ENCODE results near the gene UGT1A9. TPM values are rescaled to one million over a fixed set of nuclear protein-coding genes. Genes with fewer than 3 reads are reported as not detected.
"Not testable (repeated sequence)": the region's sequence is repeated elsewhere in the genome, so short reads cannot be mapped to it uniquely, and the experiment has no call there.

Gene UGT1A9
- polyA plus RNA-seq (2013): not detected

DNA sequence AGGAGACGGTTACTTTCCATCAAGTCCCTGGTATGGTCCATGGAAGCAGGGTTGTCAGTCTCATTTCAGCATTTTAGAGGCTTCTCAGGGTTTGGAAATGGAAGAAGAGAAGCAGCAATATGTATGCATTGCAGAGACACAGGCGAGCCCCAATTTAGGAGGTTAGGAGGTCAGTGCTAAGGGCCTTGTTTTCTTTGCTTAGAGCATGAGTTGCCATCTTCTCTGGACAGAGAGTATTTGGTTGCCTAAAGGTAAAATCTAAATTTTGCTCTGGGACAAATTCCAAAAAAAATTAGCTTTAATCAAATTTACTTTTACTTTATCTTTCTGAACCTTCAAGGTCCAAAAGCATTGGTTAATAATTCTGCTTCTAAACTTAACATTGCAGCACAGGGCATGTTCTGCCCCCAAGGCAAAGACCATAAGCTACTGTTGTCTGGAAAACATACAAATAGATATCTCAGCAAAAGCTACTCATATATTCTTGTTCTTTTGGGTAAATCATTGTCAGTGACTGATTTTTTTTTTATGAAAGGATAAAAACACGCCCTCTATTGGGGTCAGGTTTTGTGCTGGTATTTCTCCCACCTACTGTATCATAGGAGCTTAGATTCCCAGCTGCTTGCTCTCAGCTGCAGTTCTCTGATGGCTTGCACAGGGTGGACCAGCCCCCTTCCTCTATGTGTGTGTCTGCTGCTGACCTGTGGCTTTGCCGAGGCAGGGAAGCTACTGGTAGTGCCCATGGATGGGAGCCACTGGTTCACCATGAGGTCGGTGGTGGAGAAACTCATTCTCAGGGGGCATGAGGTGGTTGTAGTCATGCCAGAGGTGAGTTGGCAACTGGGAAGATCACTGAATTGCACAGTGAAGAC, at the start of gene UGT1A9:
Gene UGT1A9 (plus strand): TSS at position 609 of the 872 bp plus-strand sequence. CDS start 37 bp downstream, at position 646.
- H3K9me3 ChIP-seq (ENCODE audit: control extremely low read depth in 1 of 5, control insufficient read depth in 4 of 5, insufficient read depth in 2 of 5, low read depth in 1 of 5, low read length in 4 of 5): peaks cover 0 to 8% (median 0%) of the 10 kb centered on the region in 5 experiments
- no peaks in the 10 kb centered on the region for H3K36me3 ChIP-seq (ENCODE audit: control insufficient read depth in 4 of 4, insufficient read depth in 4 of 4, low read length in 3 of 4)
- ChIA-PET CTCF (interaction anchor here (0.6 kb wide), 2 partner anchors 40 to 1454 kb away, joined by 3 to 4 read pairs; no protein-coding TSS in a partner anchor), POLR2A (no interaction called here)
- no peak within 1 kb of the TSS for H3K27ac ChIP-seq (ENCODE audit: insufficient read depth in 1 of 2, low read depth in 1 of 2, low read length in 2 of 2, poor library complexity in 1 of 2, severe bottlenecking in 2 of 2)
- no peak for DNase-seq
- WGBS (ENCODE audit: insufficient coverage): 93% methylated on average over 4 of the region's 5 CpGs
- no peaks in the 10 kb centered on the region for H3K27me3 ChIP-seq (replicated peaks in 2 of 5; ENCODE audit: control insufficient read depth in 4 of 5, insufficient read depth in 5 of 5, low read length in 4 of 5)
- H3K4me3 ChIP-seq (ENCODE audit: control insufficient read depth in 1 of 7, extremely low read depth in 1 of 7, insufficient read depth in 4 of 7, low read depth in 2 of 7, low read length in 6 of 7): no peak within 1 kb of the TSS
- H3K4me1 ChIP-seq (ENCODE audit: control extremely low read depth in 1 of 4, control insufficient read depth in 4 of 4, insufficient read depth in 4 of 4, low read length in 3 of 4): peaks cover 0 to 9% (median 0%) of the 10 kb centered on the region in 4 experiments

DNA sequence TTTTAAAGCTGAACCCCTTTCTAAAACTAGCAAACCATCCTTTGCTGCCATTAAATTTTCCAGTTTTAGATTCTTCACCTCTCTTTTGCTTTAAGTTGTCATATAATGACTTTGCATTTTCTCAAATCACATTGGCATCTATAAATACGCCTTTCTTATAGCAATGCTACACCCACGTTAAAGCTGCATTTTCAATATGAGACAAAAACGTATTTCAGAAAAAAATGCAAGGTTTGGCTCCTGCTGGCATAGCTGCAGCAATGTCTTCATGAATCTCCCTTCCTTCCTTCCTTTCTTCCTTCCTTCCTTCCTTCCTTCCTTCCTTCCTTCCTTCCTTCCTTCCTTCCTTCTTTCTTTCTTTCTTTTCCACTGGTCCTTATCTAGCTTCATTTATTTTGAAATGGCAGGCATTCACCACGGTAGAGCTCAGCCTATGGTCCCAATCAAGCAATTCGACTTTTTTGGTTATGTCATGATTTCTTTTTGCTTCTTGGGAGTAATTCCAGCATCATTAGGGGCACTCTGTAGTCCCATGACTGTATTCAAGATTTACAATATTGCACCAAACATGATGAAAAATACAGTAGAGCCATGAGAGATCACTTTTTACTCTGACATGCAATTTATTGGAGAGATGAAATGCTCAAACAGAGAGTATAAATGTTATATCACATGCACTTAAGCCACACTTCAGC, 44.2 kb upstream of the UGT1A9 start:
- no peak overlapping the region for H3K4me3 ChIP-seq (ENCODE audit: control insufficient read depth in 1 of 7, extremely low read depth in 1 of 7, insufficient read depth in 4 of 7, low read depth in 2 of 7, low read length in 6 of 7)
- H3K27me3 ChIP-seq (replicated peaks in 2 of 5; ENCODE audit: control insufficient read depth in 4 of 5, insufficient read depth in 5 of 5, low read length in 4 of 5): no peaks in the 10 kb centered on the region
- no peak overlapping the region for H3K27ac ChIP-seq (ENCODE audit: insufficient read depth in 1 of 2, low read depth in 1 of 2, low read length in 2 of 2, poor library complexity in 1 of 2, severe bottlenecking in 2 of 2)
- H3K4me1 ChIP-seq (ENCODE audit: control extremely low read depth in 1 of 4, control insufficient read depth in 4 of 4, insufficient read depth in 4 of 4, low read length in 3 of 4): no peaks in the 10 kb centered on the region
- H3K36me3 ChIP-seq (ENCODE audit: control insufficient read depth in 4 of 4, insufficient read depth in 4 of 4, low read length in 3 of 4): no peaks in the 10 kb centered on the region
- POLR2A ChIA-PET: no interaction called here
- H3K9me3 ChIP-seq (ENCODE audit: control extremely low read depth in 1 of 5, control insufficient read depth in 4 of 5, insufficient read depth in 2 of 5, low read depth in 1 of 5, low read length in 4 of 5): peaks cover 0 to 24% (median 4%) of the 10 kb centered on the region in 5 experiments
- CTCF ChIA-PET: no interaction called here
- 77% methylated on average over 4 of the region's 5 CpGs for WGBS (ENCODE audit: insufficient coverage)
- DNase-seq: no peak

DNA sequence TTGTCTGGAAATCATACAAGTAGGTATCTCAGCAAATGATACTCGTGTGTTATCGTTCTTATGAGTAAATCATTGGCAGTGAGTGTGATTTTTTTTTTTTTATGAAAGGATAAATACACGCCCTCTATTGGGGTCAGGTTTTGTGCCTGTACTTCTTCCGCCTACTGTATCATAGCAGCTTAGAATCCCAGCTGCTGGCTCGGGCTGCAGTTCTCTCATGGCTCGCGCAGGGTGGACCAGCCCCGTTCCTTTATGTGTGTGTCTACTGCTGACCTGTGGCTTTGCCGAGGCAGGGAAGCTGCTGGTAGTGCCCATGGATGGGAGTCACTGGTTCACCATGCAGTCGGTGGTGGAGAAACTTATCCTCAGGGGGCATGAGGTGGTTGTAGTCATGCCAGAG, 35.4 kb upstream of the UGT1A9 start, which contains the start of gene UGT1A10:
Gene UGT1A10 (plus strand): TSS at position 143 of the 400 bp plus-strand sequence. CDS start 75 bp downstream, at position 218.
- CTCF ChIA-PET; H3K27me3 ChIP-seq (replicated peaks in 2 of 5; ENCODE audit: control insufficient read depth in 4 of 5, insufficient read depth in 5 of 5, low read length in 4 of 5); DNase-seq; H3K9me3 ChIP-seq (ENCODE audit: control extremely low read depth in 1 of 5, control insufficient read depth in 4 of 5, insufficient read depth in 2 of 5, low read depth in 1 of 5, low read length in 4 of 5); H3K36me3 ChIP-seq (ENCODE audit: control insufficient read depth in 4 of 4, insufficient read depth in 4 of 4, low read length in 3 of 4); H3K27ac ChIP-seq (ENCODE audit: insufficient read depth in 1 of 2, low read depth in 1 of 2, low read length in 2 of 2, poor library complexity in 1 of 2, severe bottlenecking in 2 of 2); H3K4me1 ChIP-seq (ENCODE audit: control extremely low read depth in 1 of 4, control insufficient read depth in 4 of 4, insufficient read depth in 4 of 4, low read length in 3 of 4); H3K4me3 ChIP-seq (ENCODE audit: control insufficient read depth in 1 of 7, extremely low read depth in 1 of 7, insufficient read depth in 4 of 7, low read depth in 2 of 7, low read length in 6 of 7); POLR2A ChIA-PET: not testable (repeated sequence)
- 96% methylated on average over 9 of the region's 10 CpGs for WGBS (ENCODE audit: insufficient coverage)

DNA sequence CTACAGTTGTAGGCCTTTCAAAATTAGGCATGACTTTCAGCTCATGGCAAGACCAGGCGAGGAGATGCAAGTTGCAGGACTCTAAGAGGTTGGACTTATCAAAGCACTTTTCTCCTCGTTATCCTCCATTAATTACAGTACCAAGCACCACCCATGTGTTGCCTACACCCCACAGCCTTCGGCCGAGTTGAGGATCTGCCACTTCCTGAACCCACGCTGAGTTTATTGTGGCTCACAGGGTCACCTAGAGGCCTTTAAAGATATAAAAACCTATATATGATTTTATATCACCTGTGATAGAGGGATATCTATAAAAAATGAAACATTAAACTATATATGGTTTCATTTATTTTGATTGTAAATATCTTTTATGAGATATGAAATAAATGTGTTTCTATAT, 32.9 kb upstream of the UGT1A9 start:
- Histone ChIP-seq H3K36me3 (ENCODE audit: control insufficient read depth in 4 of 4, insufficient read depth in 4 of 4, low read length in 3 of 4) (no peaks in the 10 kb centered on the region), H3K4me1 (ENCODE audit: control extremely low read depth in 1 of 4, control insufficient read depth in 4 of 4, insufficient read depth in 4 of 4, low read length in 3 of 4) (no peaks in the 10 kb centered on the region), H3K27ac (ENCODE audit: insufficient read depth in 1 of 2, low read depth in 1 of 2, low read length in 2 of 2, poor library complexity in 1 of 2, severe bottlenecking in 2 of 2) (no peak overlapping the region), H3K4me3 (ENCODE audit: control insufficient read depth in 1 of 7, extremely low read depth in 1 of 7, insufficient read depth in 4 of 7, low read depth in 2 of 7, low read length in 6 of 7) (no peak overlapping the region), H3K9me3 (ENCODE audit: control extremely low read depth in 1 of 5, control insufficient read depth in 4 of 5, insufficient read depth in 2 of 5, low read depth in 1 of 5, low read length in 4 of 5) (peaks cover 0 to 9% (median 2%) of the 10 kb centered on the region in 5 experiments), H3K27me3 (replicated peaks in 2 of 5; ENCODE audit: control insufficient read depth in 4 of 5, insufficient read depth in 5 of 5, low read length in 4 of 5) (no peaks in the 10 kb centered on the region)
- WGBS (ENCODE audit: insufficient coverage): 100% methylated on average over 1 of the region's 5 CpGs
- POLR2A ChIA-PET: no interaction called here
- DNase-seq: no peak
- CTCF ChIA-PET: no interaction called here

DNA sequence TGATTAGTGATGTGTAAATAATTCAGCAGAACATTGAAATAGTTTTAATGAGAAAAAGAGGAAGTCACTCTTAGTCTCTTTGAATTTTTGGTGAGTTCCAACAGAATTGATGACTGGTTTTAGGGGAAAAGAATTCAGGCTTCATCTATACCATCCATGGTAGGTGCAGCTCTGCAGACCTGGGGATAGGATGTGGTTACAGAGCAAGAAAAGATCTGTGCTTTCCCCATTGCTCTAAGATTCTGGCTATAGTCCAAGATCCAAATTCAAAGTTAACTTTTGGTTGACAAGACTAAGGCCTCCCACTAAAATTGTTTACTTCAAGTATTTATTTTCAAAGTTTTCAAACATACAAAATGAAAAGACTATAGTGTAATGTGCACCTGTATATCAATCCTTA, 31.8 kb upstream of the UGT1A9 start:
- POLR2A ChIA-PET: no interaction called here
- no peaks in the 10 kb centered on the region for H3K27me3 ChIP-seq (replicated peaks in 2 of 5; ENCODE audit: control insufficient read depth in 4 of 5, insufficient read depth in 5 of 5, low read length in 4 of 5)
- no peaks in the 10 kb centered on the region for H3K4me1 ChIP-seq (ENCODE audit: control extremely low read depth in 1 of 4, control insufficient read depth in 4 of 4, insufficient read depth in 4 of 4, low read length in 3 of 4)
- no peak for DNase-seq
- H3K27ac ChIP-seq (ENCODE audit: insufficient read depth in 1 of 2, low read depth in 1 of 2, low read length in 2 of 2, poor library complexity in 1 of 2, severe bottlenecking in 2 of 2): no peak overlapping the region
- H3K9me3 ChIP-seq (ENCODE audit: control extremely low read depth in 1 of 5, control insufficient read depth in 4 of 5, insufficient read depth in 2 of 5, low read depth in 1 of 5, low read length in 4 of 5): peaks cover 0 to 10% (median 2%) of the 10 kb centered on the region in 5 experiments
- H3K4me3 ChIP-seq (ENCODE audit: control insufficient read depth in 1 of 7, extremely low read depth in 1 of 7, insufficient read depth in 4 of 7, low read depth in 2 of 7, low read length in 6 of 7): no peak overlapping the region
- CTCF ChIA-PET: no interaction called here
- H3K36me3 ChIP-seq (ENCODE audit: control insufficient read depth in 4 of 4, insufficient read depth in 4 of 4, low read length in 3 of 4): no peaks in the 10 kb centered on the region

DNA sequence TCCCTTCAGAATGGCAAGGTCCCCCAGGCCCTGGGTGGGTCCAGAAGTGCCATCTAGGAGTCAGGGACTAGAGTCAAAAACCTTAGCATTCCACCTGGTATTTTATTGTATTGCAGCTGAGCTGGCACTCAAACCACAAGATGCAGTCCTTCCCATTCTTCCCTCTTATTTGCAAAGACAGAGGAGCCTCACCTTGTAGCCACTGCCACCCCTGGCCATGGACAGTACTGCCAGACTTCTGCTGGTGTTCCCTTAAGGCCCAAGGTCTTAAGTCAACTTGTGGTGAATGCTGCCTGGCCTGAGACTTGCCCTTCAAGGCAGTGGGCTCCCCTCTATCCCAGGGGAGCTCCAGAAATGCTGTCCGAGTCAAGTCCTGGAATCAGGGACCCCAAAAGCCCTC, 28.6 kb upstream of the UGT1A9 start:
- 100% methylated on average over 1 of the region's 1 CpG for whole genome bisulfite sequencing (ENCODE audit: insufficient coverage)
- no peak overlapping the region for H3K4me3 ChIP-seq (ENCODE audit: control insufficient read depth in 1 of 7, extremely low read depth in 1 of 7, insufficient read depth in 4 of 7, low read depth in 2 of 7, low read length in 6 of 7)
- peaks cover 0 to 20% (median 10%) of the 10 kb centered on the region in 5 experiments for H3K9me3 ChIP-seq (ENCODE audit: control extremely low read depth in 1 of 5, control insufficient read depth in 4 of 5, insufficient read depth in 2 of 5, low read depth in 1 of 5, low read length in 4 of 5)
- no peaks in the 10 kb centered on the region for H3K27me3 ChIP-seq (replicated peaks in 2 of 5; ENCODE audit: control insufficient read depth in 4 of 5, insufficient read depth in 5 of 5, low read length in 4 of 5)
- no peaks in the 10 kb centered on the region for H3K4me1 ChIP-seq (ENCODE audit: control extremely low read depth in 1 of 4, control insufficient read depth in 4 of 4, insufficient read depth in 4 of 4, low read length in 3 of 4)
- no peak for DNase-seq
- no peak overlapping the region for H3K27ac ChIP-seq (ENCODE audit: insufficient read depth in 1 of 2, low read depth in 1 of 2, low read length in 2 of 2, poor library complexity in 1 of 2, severe bottlenecking in 2 of 2)
- H3K36me3 ChIP-seq (ENCODE audit: control insufficient read depth in 4 of 4, insufficient read depth in 4 of 4, low read length in 3 of 4): no peaks in the 10 kb centered on the region
- CTCF ChIA-PET: no interaction called here
- POLR2A ChIA-PET: no interaction called here

DNA sequence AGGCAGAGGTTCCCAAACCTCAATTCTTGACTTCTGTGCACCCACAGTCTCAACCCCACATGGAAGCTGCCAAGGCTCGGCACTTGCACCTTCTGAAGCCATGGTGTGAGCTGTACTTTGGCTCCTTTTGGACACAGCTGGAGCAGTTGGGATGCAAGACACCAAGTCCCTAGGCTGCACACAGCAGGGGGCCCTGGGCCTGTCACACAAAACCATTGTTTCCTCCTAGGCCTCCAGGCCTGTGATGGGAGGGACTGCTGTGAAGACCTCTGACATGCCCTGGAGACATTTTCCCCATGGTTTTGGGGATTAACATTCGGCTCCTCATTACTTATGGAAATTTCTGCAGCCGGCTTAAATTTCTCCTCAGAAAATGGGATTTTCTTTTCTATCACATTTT, 25.7 kb upstream of the UGT1A9 start:
- H3K27me3 ChIP-seq (replicated peaks in 2 of 5; ENCODE audit: control insufficient read depth in 4 of 5, insufficient read depth in 5 of 5, low read length in 4 of 5); H3K36me3 ChIP-seq (ENCODE audit: control insufficient read depth in 4 of 4, insufficient read depth in 4 of 4, low read length in 3 of 4); H3K4me3 ChIP-seq (ENCODE audit: control insufficient read depth in 1 of 7, extremely low read depth in 1 of 7, insufficient read depth in 4 of 7, low read depth in 2 of 7, low read length in 6 of 7); DNase-seq; POLR2A ChIA-PET; H3K4me1 ChIP-seq (ENCODE audit: control extremely low read depth in 1 of 4, control insufficient read depth in 4 of 4, insufficient read depth in 4 of 4, low read length in 3 of 4); CTCF ChIA-PET; H3K27ac ChIP-seq (ENCODE audit: insufficient read depth in 1 of 2, low read depth in 1 of 2, low read length in 2 of 2, poor library complexity in 1 of 2, severe bottlenecking in 2 of 2): not testable (repeated sequence)
- WGBS (ENCODE audit: insufficient coverage): 94% methylated on average over 3 of the region's 3 CpGs
- H3K9me3 ChIP-seq (ENCODE audit: control extremely low read depth in 1 of 5, control insufficient read depth in 4 of 5, insufficient read depth in 2 of 5, low read depth in 1 of 5, low read length in 4 of 5): peaks cover 0 to 20% (median 11%) of the 10 kb centered on the region in 5 experiments

All from common myeloid progenitor, CD34-positive (primary cell).